Peyer's patch (tissue), 4 donors: ENCODE data around the gene STEAP3.

ENCODE experiments used
- POLR2A ChIP-seq, 2 donors: fragments of 450-650 bp; IDR thresholded peaks; one replicate each; pipeline ENCODE4 v1.5.1; 2017; ENCODE audit warnings: antibody characterized with exemption in 2 of 2, mild to moderate bottlenecking in 2 of 2, moderate library complexity in 2 of 2
- TF ChIP-seq, protein P1 (sequence below), 6 experiments: fragments of 450-650 bp in 4 of 6; fragments of 200-600 bp in 2 of 6; sonication (generic) in 1 of 6; IDR thresholded peaks; one replicate each; pipeline ENCODE4 v1.5.1; 2017 to 2019; ENCODE audit warnings: antibody characterized with exemption in 6 of 6, mild to moderate bottlenecking in 3 of 6, moderate library complexity in 1 of 6

DNA sequence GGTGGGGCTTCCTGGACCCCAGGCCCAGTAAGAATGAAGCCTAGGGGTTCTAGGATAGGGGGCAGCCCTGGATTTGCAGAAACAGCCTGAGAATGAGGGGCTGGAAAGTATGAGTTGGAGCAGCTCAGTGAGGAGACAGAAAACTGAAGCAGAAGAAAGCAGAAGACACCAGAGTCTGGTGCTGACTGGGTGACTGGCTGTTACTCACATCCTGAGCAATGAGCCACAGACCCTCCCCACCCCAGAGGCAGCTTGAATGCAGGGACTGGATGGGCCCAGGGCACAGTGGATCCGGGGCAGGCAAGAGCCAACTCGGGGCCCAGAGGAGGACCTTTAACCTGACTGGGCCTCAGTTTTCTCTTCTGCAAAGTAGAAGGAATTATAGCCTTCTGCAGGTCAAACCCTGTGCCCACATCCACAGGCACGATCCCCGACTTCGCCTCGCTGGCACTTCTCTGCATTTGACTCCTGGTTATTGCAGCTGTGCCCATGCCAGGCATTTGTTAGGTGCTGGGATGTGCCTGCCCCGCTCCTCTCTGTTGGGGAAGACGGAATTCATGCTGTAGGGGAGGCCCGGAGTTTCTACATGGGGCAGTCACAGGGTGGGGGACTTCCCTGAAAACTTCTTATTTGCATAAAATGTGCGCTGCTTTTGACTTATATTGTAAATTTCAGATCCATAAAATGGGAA lies 8.5 kb downstream of the STEAP3 start:
- TF ChIP-seq POLR2A (IDR thresholded peaks at IDR 0.05): no peak
- TF ChIP-seq, protein P1, sequence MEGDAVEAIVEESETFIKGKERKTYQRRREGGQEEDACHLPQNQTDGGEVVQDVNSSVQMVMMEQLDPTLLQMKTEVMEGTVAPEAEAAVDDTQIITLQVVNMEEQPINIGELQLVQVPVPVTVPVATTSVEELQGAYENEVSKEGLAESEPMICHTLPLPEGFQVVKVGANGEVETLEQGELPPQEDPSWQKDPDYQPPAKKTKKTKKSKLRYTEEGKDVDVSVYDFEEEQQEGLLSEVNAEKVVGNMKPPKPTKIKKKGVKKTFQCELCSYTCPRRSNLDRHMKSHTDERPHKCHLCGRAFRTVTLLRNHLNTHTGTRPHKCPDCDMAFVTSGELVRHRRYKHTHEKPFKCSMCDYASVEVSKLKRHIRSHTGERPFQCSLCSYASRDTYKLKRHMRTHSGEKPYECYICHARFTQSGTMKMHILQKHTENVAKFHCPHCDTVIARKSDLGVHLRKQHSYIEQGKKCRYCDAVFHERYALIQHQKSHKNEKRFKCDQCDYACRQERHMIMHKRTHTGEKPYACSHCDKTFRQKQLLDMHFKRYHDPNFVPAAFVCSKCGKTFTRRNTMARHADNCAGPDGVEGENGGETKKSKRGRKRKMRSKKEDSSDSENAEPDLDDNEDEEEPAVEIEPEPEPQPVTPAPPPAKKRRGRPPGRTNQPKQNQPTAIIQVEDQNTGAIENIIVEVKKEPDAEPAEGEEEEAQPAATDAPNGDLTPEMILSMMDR (IDR thresholded peaks at IDR 0.05): no peak
